ENCODE results near the gene KLF13.

The KLF13 gene

DNA sequence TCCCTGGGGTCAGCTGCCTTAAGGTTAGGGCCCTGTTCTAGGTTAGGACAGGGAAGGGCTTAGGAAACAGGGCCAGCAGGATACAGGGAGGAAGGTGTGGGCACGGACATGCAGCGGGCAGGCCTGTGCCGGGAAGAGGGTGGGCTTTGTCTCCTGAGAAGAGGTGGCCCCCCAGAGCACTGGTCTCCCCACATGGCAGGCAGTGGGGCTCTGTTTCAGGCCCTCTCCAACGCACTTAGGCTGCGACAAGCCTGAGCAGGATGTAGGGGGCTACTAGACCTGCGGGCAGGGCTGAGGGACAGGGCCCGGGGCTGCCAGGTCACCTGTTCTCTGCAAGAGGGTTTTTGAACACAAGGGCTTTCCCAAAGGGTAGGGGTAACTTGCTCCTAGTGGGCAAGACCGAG, 33.5 kb downstream of the KLF13 start:
- in situ Hi-C loops (cut with HindIII; ENCODE audit: low sequenced_read_pairs), result no loop called here

DNA sequence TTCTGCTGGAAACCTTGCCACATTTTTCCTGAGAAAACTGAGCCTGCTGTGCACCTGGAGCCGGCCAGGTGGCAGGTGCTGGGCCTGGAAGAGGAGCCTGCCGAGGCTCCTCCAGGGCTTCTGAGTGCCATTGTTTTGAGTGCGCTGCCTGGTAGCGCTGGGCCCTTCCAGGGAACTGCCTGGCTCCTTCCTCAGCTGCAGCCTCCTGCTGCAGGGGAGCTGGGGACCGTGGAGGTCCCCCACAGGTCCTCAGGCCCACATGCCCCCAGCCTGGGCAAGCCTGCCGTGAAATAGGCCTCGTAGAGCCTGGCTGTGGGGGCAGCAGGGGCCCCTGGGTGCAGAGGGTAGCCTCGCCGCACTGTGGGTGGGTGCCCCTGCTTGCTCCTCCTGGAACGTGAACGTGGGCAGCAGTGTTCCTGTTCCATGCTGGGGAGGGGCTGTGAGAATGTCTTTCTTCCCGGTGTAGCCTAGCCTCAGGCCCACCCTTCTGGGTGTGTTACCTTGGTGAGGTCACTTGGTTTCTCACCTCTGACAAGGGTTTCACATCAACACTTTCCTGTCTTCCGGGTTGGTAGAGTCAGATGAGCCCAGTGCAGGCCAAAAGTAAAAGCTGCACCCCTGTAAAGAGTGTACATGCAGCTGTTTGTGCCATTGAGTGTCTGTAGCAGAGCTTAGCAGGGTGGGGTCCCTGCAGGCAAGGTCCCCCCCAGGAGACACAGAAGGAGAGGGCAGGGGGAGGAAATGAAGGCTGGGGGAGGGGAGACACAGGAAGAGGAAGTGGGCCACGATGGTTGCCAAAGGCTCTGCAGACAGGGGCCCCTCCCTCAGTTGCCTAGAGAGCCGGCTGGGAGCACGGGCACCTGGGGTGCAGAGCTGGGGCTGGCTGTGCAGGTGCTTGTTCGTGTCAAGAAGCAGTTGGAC, 34.5 kb downstream of the KLF13 start:
- in situ Hi-C loops (cut with HindIII; ENCODE audit: low sequenced_read_pairs), result no loop called here

DNA sequence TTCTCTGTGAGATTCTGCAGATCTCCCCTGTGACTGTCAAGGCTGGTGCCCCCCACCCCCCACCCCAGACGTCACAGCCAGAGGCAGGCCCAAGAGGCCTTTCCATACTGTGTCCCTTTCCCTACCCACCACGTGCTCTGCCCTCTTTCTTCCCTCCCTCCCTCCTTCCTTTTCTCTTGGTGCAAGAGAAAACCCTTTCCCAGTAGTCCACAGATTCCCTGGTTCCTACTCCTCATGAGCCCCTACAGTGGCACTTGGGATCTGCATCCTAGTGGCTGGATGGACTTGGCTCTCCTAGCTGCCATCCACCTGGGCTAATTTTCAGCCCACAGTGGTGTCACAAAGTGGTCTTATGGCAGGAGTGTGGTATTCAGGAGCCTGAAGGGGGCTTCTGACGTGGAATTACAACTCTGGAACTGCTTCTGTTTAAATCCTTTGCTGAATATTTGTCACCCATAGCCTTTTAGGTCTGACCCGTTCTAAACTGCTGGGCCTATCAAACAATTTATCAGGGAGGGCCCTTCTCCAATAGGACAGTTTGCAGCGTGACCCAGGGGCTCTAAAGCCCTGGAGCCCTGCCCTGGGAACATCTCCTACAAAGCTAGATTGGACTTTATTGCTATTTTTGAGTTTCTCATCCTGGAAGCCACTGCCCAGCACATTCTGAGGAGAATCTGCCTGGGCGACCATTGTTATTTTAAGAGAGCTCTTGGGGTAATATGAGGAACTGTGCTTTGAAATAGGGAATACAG, 35.3 kb downstream of the KLF13 start:
- in situ Hi-C loops (cut with HindIII; ENCODE audit: low sequenced_read_pairs), result no loop called here

DNA sequence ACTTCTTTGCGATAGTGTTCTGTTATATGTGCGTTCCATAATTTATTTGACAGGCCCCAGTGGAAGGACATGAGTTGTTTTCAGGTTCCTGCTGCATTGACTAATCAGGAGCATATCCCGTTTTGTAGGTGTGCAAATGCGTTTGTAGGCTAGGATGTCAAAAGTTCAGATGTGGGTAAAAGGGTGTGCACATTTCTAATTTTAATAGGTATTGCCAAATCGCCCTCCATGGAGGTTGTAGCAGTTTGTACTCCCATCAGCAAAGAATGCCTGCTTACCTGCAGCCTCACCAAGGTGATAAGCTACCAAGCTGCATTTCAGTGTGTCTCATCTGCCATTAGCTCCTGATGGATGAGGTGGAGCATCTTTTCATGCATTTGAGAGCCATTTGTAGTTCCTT, 36.3 kb downstream of the KLF13 start:
- in situ Hi-C loops (cut with HindIII; ENCODE audit: low sequenced_read_pairs), result no loop called here

DNA sequence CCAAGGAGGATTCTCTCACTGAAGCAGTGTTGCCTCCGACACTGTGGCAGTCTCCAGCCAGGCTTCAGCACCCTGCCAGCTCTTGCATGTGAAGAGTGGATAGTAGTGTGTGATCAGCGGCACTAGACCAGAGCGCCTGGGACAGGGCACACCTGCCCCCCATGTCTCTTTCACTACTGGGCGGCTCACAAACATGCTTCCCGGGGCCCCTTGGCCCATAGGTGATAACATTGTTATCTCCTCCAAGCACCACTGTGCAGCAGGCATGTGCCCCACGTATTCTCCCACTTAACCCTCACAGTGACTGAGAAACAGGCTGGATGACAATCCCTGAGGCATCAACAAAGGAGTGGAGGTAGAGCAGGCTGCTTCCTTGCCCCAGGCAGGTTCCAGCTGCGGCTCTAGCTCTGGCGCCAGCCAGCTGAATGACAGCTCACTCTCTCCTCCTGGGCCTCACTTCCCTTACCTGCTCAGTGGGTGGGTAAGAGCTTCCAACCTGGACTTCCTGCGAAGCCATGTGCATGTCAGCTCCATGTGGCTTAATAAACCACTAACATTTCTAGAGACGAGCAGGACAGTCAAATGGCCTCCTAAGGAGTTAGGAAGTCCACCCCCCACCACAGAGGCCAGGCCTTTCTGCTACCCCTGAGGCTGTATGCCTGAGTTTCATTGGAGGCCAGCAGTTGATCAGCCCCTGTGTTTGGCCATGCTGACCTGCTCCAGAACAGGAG, 37.8 kb downstream of the KLF13 start:
- in situ Hi-C loops (cut with HindIII; ENCODE audit: low sequenced_read_pairs), result no loop called here

DNA sequence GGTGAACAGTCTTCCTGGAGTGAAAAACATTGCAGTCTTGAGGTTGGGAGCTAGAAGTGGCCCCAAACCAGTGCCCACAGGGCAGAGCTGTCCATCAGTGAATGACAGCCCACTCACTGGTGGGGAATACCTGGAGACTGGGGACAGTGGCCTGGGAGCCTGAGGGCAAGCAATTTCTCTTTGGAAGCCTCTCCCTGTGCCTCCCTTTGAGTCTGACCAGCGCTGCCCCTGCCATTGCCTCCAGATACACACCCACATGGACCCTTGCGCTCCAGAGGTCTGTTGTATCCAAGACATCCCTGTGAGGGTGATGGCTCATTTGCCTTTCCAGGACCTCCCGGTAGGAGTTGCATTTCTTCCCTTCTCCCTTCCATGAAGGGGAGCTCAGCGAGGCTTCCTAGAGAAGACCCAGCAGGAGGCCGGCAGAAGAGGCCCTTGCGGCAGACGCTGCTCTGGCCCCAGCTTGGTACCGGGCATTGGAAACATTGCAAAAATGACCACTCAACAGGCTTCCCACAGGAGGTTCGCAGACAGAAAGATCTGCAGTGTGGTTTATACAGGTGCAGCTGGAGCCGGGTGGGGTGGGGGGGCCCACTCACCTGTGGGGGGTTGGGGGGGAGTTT, 38.5 kb downstream of the KLF13 start:
- in situ Hi-C loops (cut with HindIII; ENCODE audit: low sequenced_read_pairs), result no loop called here

DNA sequence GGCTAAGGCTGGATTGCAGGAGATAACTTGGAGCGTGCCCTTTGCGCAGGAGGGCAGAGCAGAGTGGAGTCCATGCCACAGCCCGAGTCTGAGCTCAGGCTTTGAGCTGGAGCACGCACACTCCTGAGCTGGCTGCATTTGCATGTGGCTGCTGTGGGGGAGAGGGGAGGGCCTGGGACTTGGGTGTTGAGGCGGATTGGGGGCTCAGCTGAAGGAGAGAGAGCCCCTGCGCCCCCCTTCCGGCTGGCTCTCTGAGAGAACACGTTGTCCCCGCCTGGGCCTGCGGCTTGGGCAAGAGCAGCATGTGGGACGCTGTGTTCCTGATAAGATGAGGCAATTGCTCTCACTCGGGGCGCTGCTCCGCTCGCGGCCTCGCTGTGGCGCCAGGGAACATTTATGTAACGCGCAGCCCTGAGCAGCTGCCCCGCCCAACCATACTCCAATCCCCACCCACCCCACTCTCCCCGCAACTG, 39.1 kb downstream of the KLF13 start:
- in situ Hi-C loops (cut with HindIII; ENCODE audit: low sequenced_read_pairs), result no loop called here

DNA sequence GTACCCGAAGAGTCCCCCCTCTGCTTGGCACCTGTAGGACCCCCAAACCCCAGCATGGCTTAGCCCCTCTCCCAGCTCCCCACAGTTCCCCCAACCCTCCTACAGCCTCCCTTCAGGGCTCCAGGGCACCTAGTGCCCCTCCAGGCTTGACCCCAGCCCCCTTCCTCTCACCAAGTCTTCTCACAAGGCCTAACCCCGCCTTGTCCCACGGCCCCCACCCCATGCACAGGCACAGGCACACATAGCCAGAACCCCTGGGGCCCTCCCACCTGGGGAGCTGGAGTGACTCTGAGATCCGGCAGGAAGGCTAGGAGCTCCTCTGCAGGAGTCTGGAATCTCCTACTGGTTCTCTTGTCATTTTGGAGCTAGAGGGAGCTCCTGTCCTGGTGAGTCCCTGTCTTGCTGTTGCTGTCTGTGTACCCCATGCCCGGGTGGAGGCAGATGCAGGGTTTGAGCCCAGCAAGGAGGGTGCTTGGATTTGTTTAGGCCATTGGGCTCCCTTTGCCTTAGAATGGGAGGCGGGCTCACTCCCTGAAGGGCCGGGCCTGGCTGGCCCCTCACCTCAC, 39.6 kb downstream of the KLF13 start:
- in situ Hi-C loops (cut with HindIII; ENCODE audit: low sequenced_read_pairs), result no loop called here

DNA sequence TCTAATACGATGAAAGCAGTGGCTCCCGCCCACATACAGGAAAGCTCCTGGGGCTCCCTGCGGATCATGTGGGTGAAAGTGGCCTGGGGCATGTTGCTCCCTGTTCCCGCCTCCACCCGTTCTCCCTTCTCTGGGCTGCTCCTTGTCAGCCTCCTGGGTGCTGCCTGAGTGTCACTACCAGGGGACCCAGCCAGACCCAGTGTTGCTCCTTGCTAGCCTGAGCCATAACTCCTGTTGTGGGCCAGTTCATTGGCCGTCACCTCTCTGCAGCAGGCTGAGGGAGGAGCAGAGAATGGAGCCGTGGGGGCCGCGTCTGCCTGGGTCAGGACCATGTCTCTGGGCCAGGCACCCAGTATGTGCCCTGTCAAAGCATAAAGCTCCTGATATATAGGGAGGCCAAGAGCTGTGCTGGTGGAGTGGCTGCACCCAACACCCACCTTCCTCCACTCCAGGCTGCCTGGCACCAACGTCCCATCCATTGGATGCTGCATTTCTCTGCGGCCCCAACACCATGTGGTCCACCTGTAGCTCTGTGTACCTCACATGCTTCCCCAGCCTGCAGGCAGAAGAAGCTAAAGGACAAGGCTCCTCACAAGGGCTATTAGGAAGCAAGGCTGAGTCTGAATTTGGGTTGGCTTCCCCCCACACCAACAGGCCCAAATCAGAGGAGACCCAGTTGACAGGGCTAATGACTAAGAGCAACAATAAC, 40.5 kb downstream of the KLF13 start:
- in situ Hi-C loops (cut with HindIII; ENCODE audit: low sequenced_read_pairs), result no loop called here

DNA sequence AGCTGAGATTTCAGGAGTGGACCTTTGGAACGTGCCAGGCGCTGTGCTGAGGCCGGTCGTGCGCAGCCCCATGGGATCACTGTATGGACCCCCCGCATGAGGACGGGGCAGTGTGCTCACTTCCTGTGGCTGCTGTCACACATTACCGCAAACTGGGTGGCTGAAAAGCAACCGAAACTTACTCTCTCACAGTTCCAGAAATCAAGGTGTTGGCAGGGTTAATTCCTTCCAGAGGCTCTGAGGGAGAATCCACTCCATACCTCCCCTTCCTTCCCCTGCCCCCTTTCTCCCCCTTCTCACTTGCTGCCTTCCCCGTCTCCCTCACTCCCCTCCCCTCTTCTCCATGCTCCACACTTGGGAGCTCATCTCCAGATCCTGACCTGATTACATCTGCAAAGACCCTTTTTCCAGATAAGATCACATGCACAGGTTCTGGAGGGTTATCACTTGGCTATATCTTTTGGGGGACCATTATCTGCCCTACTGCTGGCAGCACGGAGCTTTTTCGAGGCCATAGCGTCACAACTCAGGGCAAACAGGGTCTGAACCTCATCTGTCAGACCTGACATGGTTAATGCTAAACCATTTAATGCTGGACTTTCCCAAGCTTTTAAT, 41.2 kb downstream of the KLF13 start:
- in situ Hi-C loops (cut with HindIII; ENCODE audit: low sequenced_read_pairs), result no loop called here

DNA sequence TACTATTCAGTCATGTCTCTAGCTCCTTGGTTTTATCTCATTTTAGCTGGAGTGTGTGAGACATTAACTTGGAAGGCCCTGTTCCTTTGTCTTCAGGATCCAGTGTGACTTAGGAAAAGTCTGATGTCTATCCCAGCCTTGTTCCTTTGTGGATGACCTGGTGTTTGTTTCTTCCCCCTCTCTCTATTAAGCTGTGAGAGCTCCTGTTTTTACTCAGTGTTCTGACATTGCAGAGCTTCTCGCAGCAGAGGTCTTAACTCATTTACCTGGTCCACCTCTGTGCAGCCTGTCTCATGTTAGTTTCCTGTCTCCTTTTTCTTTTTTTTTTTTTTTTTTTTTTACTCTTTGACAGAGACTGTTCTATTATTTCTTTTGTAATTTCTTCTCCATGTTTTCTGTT, 43.1 kb downstream of the KLF13 start:
- in situ Hi-C loops (cut with HindIII; ENCODE audit: low sequenced_read_pairs), result no loop called here

DNA sequence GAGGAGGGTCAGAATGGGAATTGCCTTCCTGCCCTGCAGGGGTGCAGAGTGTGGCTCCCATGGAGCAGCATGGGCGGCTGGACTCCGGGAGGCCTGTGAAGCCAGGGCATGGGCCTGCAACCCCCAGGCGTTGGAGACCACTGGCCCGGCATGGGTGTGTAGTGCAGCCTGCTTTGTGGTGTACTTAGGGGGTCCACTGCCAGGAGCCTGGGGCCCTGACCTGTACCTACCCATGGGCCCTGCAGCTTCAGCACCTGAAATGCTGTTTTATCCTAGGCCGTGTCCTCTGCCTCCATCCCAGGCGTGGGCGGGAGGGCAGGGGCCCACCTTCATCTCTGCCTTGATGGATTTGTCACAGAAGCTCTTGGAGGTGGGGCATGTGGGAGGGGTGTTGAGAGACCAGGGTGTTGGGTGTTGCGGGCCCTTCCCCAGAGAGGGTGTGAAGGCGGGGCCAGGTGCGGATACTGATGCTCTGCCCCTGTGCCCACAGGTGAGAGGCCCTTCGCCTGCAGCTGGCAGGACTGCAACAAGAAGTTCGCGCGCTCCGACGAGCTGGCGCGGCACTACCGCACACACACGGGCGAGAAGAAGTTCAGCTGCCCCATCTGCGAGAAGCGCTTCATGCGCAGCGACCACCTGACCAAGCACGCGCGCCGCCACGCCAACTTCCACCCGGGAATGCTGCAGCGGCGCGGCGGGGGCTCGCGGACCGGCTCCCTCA, 45.0 kb downstream of the KLF13 start:
- in situ Hi-C loops (cut with HindIII; ENCODE audit: low sequenced_read_pairs), result no loop called here

DNA sequence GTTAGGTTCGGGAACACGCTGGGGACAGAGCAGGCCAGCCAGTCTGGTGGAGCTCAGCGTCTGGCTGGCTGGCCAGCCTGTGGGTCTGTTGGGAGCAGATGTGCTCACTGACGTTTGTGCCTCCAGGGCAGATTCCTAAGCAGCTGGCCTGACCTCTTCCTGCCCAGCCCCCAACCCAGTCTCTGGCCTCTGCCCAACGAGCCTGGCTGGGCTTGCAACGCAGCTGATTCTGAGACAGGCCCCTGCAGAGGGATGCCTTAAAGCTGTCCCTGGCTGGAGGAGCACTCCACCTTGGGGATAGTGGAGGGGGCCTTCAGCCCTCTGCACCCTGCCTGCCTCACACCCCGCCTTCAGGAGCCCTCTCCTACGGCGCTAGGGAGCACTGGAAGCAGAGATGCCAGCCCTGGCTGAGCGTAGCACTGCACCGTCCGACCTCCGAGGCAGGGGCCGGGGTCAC, 46.0 kb downstream of the KLF13 start:
- in situ Hi-C loops (cut with HindIII; ENCODE audit: low sequenced_read_pairs), result no loop called here

DNA sequence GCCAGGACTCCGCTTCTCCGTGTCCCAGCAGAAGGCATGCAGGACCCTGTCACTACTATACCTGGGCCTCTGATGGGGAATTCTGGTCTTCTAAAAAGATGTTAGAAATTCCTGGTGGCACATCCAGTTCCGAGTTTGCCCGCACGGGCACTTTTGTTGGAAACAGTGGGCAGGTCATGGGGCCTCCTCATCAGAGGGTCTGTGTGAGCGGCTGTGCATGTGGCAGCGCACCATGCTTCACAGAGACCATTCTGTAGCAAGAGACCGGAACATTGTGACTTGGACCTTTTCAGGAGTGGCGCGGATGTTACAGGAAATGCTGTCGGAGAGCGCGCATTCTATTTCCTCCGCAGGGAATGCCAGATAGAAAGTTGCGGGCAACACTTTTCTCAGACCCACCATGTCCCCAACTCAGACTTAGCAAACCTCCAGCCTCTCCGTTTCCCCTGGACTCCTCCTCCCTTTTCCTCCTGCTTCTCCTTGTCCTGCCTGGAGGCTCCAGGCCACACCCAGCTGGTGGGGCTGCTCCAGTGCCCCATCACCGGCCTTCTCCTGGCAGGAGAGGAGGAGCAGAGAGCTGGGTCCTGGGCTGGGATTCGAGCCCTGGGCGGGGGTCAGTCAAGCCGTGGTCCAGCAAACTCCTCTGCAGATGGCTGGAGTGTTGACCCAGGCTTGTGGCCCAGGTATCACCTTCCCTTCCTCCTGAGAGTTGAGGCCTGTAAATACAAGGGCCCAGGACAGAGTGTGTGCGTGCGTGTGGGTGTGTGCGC, 46.6 kb downstream of the KLF13 start:
- in situ Hi-C loops (cut with HindIII; ENCODE audit: low sequenced_read_pairs), result no loop called here

DNA sequence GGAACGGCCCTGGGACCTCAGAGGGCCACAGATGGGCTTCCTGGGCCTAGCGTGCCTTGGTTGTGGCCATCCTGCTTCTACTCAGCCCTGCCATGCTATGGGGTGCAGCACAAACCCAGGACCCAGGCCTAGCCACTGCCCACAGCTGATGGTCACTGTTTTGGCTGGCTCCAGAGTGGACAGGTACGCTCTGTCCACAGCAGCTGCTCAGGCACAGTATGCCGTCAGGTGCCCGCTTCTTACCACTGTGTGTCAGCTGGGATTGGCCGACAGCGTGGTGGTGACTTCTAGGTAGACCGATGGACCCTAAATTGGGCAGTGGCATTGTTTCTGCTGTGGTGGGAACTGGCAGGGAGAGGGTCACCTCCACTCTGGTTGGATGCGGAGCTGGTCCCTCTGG, 47.3 kb downstream of the KLF13 start:
- in situ Hi-C loops (cut with HindIII; ENCODE audit: low sequenced_read_pairs), result no loop called here

DNA sequence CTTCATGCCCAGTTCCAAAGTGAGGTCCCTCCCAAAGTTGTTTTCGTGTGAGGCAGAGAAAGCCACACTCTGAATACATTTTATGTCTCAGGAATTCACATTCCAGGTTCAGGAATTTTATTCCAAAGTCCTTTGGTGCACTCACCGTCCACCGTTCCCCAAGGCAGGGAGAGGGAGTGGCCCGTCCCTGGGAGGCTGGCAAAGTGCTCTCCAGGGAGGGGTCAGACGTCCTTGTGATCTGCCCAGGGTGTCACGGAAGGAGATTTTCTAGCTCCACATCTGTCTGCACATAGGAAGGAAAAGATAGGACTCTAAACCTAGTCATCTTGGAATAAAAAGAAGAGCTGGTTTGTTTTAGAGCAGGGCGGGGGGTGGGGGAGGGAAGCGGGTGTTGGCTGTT, 47.9 kb downstream of the KLF13 start:
- in situ Hi-C loops (cut with HindIII; ENCODE audit: low sequenced_read_pairs), result no loop called here

DNA sequence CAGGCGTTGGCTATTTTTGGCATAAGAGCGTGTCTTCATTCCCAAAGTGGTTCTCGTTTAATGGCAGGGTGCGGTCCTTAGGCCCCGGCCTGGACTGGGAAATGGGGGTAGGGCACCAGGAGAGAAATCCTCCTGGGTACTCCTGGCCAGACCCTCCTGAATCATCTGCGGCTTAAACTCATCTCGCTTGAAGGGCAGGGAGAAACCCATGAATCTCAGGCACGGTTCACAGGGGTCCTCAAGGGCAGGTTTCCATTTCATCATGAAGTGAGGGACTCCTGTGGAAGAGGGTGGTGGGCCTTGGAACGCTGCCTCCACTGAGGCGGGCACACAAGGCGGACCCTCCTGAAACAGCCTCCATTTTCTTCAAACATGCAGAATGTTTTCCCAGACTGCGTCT, 48.4 kb downstream of the KLF13 start:
- in situ Hi-C loops (cut with HindIII; ENCODE audit: low sequenced_read_pairs), result no loop called here

DNA sequence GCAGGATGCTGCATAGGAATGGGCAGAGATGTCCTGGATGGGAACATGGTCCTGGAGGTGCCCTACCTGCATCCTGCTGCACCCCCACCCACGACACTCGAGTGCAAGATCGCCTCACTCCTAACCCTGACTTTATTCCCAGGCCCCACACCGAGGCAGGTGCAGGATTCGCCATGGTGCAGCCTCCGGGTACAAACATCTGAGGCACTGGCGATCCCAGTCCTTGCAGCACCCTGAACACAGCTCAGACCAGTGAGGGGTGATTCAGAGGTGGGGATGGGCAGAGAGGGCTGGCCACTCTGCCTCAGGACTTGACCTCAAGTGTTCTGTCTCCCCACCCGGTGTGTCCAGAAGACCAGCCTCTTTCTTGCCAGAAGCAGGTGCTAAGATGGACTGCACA, 49.1 kb downstream of the KLF13 start:
- in situ Hi-C loops (cut with HindIII; ENCODE audit: low sequenced_read_pairs), result no loop called here
